CD4-positive, alpha-beta T cell (primary cell): ENCODE data around the gene MINPP1. TPM values are rescaled to one million over a fixed set of nuclear protein-coding genes. Genes with fewer than 3 reads are reported as not detected.

Experiments used
- ATAC-seq: fragments of 200-7000 bp; cut with Tn5 transposase; one replicate; pipeline ENCODE4 v1.10.0; 2022; ENCODE audit warnings: mild to moderate bottlenecking; ENCODE audit not compliant: poor library complexity
- CTCF ChIA-PET: fragments of 350-600 bp; sonication (Branson Sonifier 250); formaldehyde crosslinking; loops from one replicate; lab custom pipeline; 2021; ENCODE audit warnings: antibody characterized with exemption, inconsistent platforms; lab: Charles Lee
- POLR2A ChIA-PET: fragments of 350-600 bp; sonication (Branson Sonifier 250); formaldehyde crosslinking; loops from one replicate; lab custom pipeline; 2021; ENCODE audit warnings: antibody characterized with exemption, inconsistent platforms; lab: Charles Lee
- DNase-seq, 14 experiments: peaks; one replicate each; pipeline ENCODE4 v3.0.0-alpha.2; 2013 to 2020; ENCODE audit warnings: mixed read lengths in 2 of 14
- H3K27ac ChIP-seq, 2 donors: one replicate each; pipeline versions ENCODE4 v1.5.1 to v1.7.0; 2013; ENCODE audit warnings: low read length in 2 of 2, low read depth in 1 of 2, mild to moderate bottlenecking in 1 of 2
- H3K27me3 ChIP-seq, 2 experiments: 1 replicate in 1 of 2; 2 replicates in 1 of 2; pipeline versions ENCODE4 v1.6.1 to v1.7.0; 2013; ENCODE audit warnings: low read length in 2 of 2, control low read depth in 1 of 2, mild to moderate bottlenecking in 1 of 2, moderate library complexity in 1 of 2; ENCODE audit not compliant: insufficient read depth in 2 of 2, control insufficient read depth in 1 of 2
- H3K36me3 ChIP-seq: one replicate; pipeline ENCODE4 v1.6.1; 2013; ENCODE audit warnings: low read length, control low read depth; ENCODE audit not compliant: insufficient read depth
- H3K4me1 ChIP-seq: one replicate; pipeline ENCODE4 v1.6.1; 2013; ENCODE audit warnings: low read length, control low read depth; ENCODE audit not compliant: insufficient read depth
- H3K4me3 ChIP-seq: one replicate; pipeline ENCODE4 v1.5.1; 2013; ENCODE audit warnings: mild to moderate bottlenecking, low read length, moderate library complexity
- H3K9me3 ChIP-seq, 2 experiments: 1 replicate in 1 of 2; 2 replicates in 1 of 2; pipeline versions ENCODE4 v1.6.1 to v1.7.0; 2013; ENCODE audit warnings: low read length in 2 of 2, mild to moderate bottlenecking in 2 of 2, control low read depth in 1 of 2, moderate library complexity in 1 of 2; ENCODE audit not compliant: control insufficient read depth in 1 of 2, insufficient read depth in 1 of 2
- H3K27ac Mint-ChIP-seq: one replicate; pipeline ENCODE4 v1.8.0; 2020; ENCODE audit warnings: mixed read lengths
- H3K27me3 Mint-ChIP-seq: one replicate; pipeline ENCODE4 v1.8.0; 2021; ENCODE audit warnings: mixed read lengths
- H3K36me3 Mint-ChIP-seq: one replicate; pipeline ENCODE4 v1.8.0; 2021; ENCODE audit warnings: low read depth, mixed read lengths
- H3K4me1 Mint-ChIP-seq: one replicate; pipeline ENCODE4 v1.8.0; 2021; ENCODE audit warnings: low read depth, mixed read lengths
- H3K4me3 Mint-ChIP-seq: one replicate; pipeline ENCODE4 v1.8.0; 2020; ENCODE audit warnings: mild to moderate bottlenecking, mixed read lengths
- H3K9me3 Mint-ChIP-seq: one replicate; pipeline ENCODE4 v1.8.0; 2020; ENCODE audit warnings: mixed read lengths
- intact Hi-C, 2 experiments: fragments of 100-400 bp; cut with DNase I in 1 of 2; cut with micrococcal nuclease in 1 of 2; formaldehyde crosslinking; loops; one replicate each; pipeline versions ENCODE4 v1.15.1 to v1.9.0; 2023 to 2025; cut with DNase I, micrococcal nuclease
- total RNA-seq, 174 experiments: library from RNA in 2 of 174; stranded (reverse) in 2 of 174; gene quantifications; one replicate each; pipeline ENCODE4 v1.2.3 and lab custom pipeline; 2021 to 2026
- TF ChIP-seq, protein P1 (sequence below): fragments of 200-600 bp; IDR thresholded peaks from one replicate; pipeline ENCODE4 v1.8.0; 2022; ENCODE audit warnings: antibody characterized with exemption, mild to moderate bottlenecking

The MINPP1 gene
- total RNA-seq, 2 experiments from 2014 or later: 0.50 to 0.69 TPM

DNA sequence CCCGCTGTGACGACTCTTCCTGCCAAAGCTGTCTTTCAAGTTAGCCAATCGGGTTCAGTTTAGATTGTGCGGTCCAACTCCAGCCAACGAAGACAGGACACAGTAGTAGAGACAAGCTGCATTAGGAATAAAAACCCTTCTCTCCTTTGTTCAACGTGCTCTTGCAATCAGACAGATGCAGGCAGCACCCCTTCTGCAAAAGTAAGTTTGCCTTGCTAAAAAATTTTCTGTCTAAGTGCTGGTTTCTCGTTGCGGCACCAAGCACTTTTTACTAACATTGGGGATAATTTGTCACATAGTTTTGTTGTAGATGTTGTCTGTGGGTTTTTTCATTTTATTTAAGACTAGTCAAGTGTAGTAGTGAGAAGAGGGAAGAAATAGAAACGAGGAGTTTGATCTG, 58.1 kb downstream of the MINPP1 start:
- Histone ChIP-seq H3K27ac (no peak overlapping the region), H3K36me3 (no peaks in the 10 kb centered on the region), H3K9me3 (peaks cover 18 to 19% of the 10 kb centered on the region in 2 experiments), H3K4me3 (no peak overlapping the region), H3K27me3 (peaks cover 2 to 6% of the 10 kb centered on the region in 2 experiments), H3K4me1 (no peaks in the 10 kb centered on the region)
- CTCF ChIA-PET: no interaction called here
- H3K4me1 Mint-ChIP-seq: no peaks in the 10 kb centered on the region
- no peak overlapping the region for H3K27ac Mint-ChIP-seq
- no peaks in the 10 kb centered on the region for H3K36me3 Mint-ChIP-seq
- POLR2A ChIA-PET: no interaction called here
- intact Hi-C loops: loop anchor here in 1 of 2 experiments (10.0 kb wide), 1 partner anchor 1848 kb away; no protein-coding TSS in a partner anchor
- no peak overlapping the region for H3K4me3 Mint-ChIP-seq
- TF ChIP-seq, protein P1, sequence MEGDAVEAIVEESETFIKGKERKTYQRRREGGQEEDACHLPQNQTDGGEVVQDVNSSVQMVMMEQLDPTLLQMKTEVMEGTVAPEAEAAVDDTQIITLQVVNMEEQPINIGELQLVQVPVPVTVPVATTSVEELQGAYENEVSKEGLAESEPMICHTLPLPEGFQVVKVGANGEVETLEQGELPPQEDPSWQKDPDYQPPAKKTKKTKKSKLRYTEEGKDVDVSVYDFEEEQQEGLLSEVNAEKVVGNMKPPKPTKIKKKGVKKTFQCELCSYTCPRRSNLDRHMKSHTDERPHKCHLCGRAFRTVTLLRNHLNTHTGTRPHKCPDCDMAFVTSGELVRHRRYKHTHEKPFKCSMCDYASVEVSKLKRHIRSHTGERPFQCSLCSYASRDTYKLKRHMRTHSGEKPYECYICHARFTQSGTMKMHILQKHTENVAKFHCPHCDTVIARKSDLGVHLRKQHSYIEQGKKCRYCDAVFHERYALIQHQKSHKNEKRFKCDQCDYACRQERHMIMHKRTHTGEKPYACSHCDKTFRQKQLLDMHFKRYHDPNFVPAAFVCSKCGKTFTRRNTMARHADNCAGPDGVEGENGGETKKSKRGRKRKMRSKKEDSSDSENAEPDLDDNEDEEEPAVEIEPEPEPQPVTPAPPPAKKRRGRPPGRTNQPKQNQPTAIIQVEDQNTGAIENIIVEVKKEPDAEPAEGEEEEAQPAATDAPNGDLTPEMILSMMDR: no peak
- ATAC-seq: no peak
- peaks cover 26% of the 10 kb centered on the region for H3K27me3 Mint-ChIP-seq
- no peak for DNase-seq
- H3K9me3 Mint-ChIP-seq: peaks cover 16% of the 10 kb centered on the region

DNA sequence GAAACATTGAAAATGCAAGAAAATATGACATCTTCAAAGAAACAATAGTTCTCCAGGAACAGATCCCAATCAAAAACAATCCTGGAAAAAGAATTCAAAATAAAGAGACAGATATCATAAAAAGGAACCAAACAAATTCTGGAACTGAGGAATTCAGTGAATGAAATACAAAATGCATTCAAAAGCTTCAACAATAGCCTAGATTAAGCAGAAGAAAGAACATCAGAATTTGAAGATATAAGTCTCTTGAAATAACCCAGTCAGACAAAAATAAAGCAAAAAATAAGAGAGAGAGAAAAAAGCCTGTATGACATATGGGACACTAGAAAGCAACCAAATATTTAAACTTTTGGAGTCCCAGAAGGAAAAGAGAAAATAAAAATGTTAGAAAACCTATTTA, 60.3 kb downstream of the MINPP1 start:
- Mint-ChIP-seq H3K9me3 (peaks cover 16% of the 10 kb centered on the region), H3K4me3 (no peak overlapping the region), H3K27ac (no peak overlapping the region), H3K36me3 (no peaks in the 10 kb centered on the region), H3K4me1 (no peaks in the 10 kb centered on the region), H3K27me3 (peaks cover 34% of the 10 kb centered on the region)
- POLR2A ChIA-PET: no interaction called here
- no peak overlapping the region for H3K4me3 ChIP-seq
- H3K9me3 ChIP-seq: peaks cover 19% of the 10 kb centered on the region in 2 experiments
- intact Hi-C loops: loop anchor here in 1 of 2 experiments (10.0 kb wide), 1 partner anchor 1850 kb away; no protein-coding TSS in a partner anchor
- TF ChIP-seq, protein P1: no peak
- no peak for ATAC-seq
- H3K27me3 ChIP-seq: peaks cover 7 to 8% of the 10 kb centered on the region in 2 experiments
- no peaks in the 10 kb centered on the region for H3K36me3 ChIP-seq
- H3K27ac ChIP-seq: no peak overlapping the region
- CTCF ChIA-PET: no interaction called here
- DNase-seq: no peak
- no peaks in the 10 kb centered on the region for H3K4me1 ChIP-seq

DNA sequence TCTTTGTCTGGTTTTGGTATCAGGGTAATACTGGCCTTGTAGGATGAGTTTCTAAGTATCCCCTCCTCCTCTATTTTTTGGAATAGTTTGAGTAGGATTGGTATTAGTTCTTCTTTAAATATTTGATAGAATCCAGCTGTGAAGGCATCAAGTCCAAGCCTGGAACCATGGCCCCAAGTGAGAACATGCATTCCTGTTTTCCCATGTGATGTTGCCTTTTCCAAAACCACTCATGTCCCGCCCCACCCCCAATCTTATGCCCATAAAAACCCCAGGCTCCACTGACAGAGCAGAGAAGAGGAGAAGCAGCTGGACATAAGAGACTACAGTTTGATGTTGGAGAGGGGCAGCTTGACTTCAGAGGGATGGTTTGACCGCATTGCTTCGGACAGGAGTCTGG, 71.2 kb downstream of the MINPP1 start:
- Mint-ChIP-seq H3K36me3 (no peaks in the 10 kb centered on the region), H3K4me1 (no peaks in the 10 kb centered on the region), H3K27ac (no peak overlapping the region), H3K27me3 (peaks cover 32% of the 10 kb centered on the region), H3K4me3 (no peak overlapping the region), H3K9me3 (peaks cover 10% of the 10 kb centered on the region)
- no peak for ATAC-seq
- Histone ChIP-seq H3K36me3 (no peaks in the 10 kb centered on the region), H3K27me3 (peaks cover 5 to 7% of the 10 kb centered on the region in 2 experiments), H3K4me3 (no peak overlapping the region), H3K4me1 (no peaks in the 10 kb centered on the region), H3K9me3 (no peaks in the 10 kb centered on the region), H3K27ac (no peak overlapping the region)
- ChIA-PET POLR2A (no interaction called here), CTCF (no interaction called here)
- no peak for DNase-seq
- intact Hi-C loops: no loop called here
- TF ChIP-seq, protein P1: no peak
